Gastrocnemius medialis (tissue), 4 donors: Measurements from ENCODE around the gene CD151.

Source experiments
- CTCF ChIP-seq, 5 experiments: fragments of 450-650 bp in 3 of 5; fragments of 200-600 bp in 2 of 5; sonication (generic) in 2 of 5; IDR thresholded peaks in 4 of 5; conservative IDR thresholded peaks in 1 of 5; 1 replicate in 4 of 5; 2 replicates in 1 of 5; pipeline ENCODE4 v1.5.1; 2016 to 2019; ENCODE audit warnings: antibody characterized with exemption in 5 of 5, mild to moderate bottlenecking in 3 of 5, moderate library complexity in 3 of 5
- POLR2A ChIP-seq, 2 donors: fragments of 450-650 bp; IDR thresholded peaks; one replicate each; pipeline ENCODE4 v1.6.1; 2017; ENCODE audit warnings: antibody characterized with exemption in 2 of 2, mild to moderate bottlenecking in 2 of 2, moderate library complexity in 2 of 2

- TF ChIP-seq CTCF (IDR thresholded peaks at IDR 0.05 in 4 of 5, conservative IDR thresholded peaks at IDR 0.05 in 1 of 5) (no peak), POLR2A (IDR thresholded peaks at IDR 0.05) (no peak)
Observed at GRCh38 chr11:882596-882995, 49.8 kb downstream of the CD151 start.
